T-helper 9 cell (primary cell): Measurements from ENCODE around the gene PDZD2.
"Not testable (repeated sequence)": the region's sequence is repeated elsewhere in the genome, so short reads cannot be mapped to it uniquely, and the experiment has no call there.

Source experiments
- DNase-seq: peaks from one replicate; pipeline ENCODE4 v3.0.0-alpha.2; 2020

The PDZD2 gene

GRCh38 chr5:31770998-31771397, 132.1 kb downstream of the PDZD2 start:
- no peak for DNase-seq

GRCh38 chr5:31771500-31771899, 132.6 kb downstream of the PDZD2 start:
- no peak for DNase-seq

- not testable (repeated sequence) for DNase-seq
These were observed 137.4 kb downstream of the PDZD2 start for GRCh38 chr5:31776294-31776693.

GRCh38 chr5:31776976-31777651, 138.2 kb downstream of the PDZD2 start:
- no peak for DNase-seq

- no peak for DNase-seq
These were observed 142.8 kb downstream of the PDZD2 start for GRCh38 chr5:31781772-31782171.

GRCh38 chr5:31783086-31783645, 144.2 kb downstream of the PDZD2 start:
- DNase-seq: no peak

GRCh38 chr5:31783731-31784130, 144.8 kb downstream of the PDZD2 start:
- DNase-seq: no peak

GRCh38 chr5:31786090-31786631, 147.2 kb downstream of the PDZD2 start:
- no peak for DNase-seq

- DNase-seq: no peak
These were observed 155.1 kb downstream of the PDZD2 start for GRCh38 chr5:31794009-31794408.

- no peak for DNase-seq
These were observed 159.2 kb downstream of the PDZD2 start for GRCh38 chr5:31798168-31798567.

GRCh38 chr5:31800351-31800750, 161.4 kb downstream of the PDZD2 start:
- no peak for DNase-seq

- no peak for DNase-seq
These were observed 167.0 kb downstream of the PDZD2 start for GRCh38 chr5:31805785-31806400.

GRCh38 chr5:31806561-31806960, 167.6 kb downstream of the PDZD2 start:
- no peak for DNase-seq

- DNase-seq: no peak
These were observed 169.0 kb downstream of the PDZD2 start for GRCh38 chr5:31807789-31808540.

GRCh38 chr5:31809050-31809870, 170.3 kb downstream of the PDZD2 start:
- no peak for DNase-seq

GRCh38 chr5:31811210-31811609, 172.3 kb downstream of the PDZD2 start:
- no peak for DNase-seq

- DNase-seq: no peak
These were observed 176.4 kb downstream of the PDZD2 start for GRCh38 chr5:31815376-31815775.

- DNase-seq: no peak
These were observed 181.1 kb downstream of the PDZD2 start for GRCh38 chr5:31819926-31820516.

GRCh38 chr5:31823472-31823871, 184.5 kb downstream of the PDZD2 start:
- no peak for DNase-seq

- DNase-seq: no peak
These were observed 186.1 kb downstream of the PDZD2 start for GRCh38 chr5:31824869-31825517.

- DNase-seq: no peak
These were observed 186.7 kb downstream of the PDZD2 start for GRCh38 chr5:31825518-31826068.
